ENCODE measurements around the gene DLGAP1. TPM values are rescaled to one million over a fixed set of nuclear protein-coding genes. Genes with fewer than 3 reads are reported as not detected.

Gene DLGAP1
- total RNA-seq, 1 donor from 2014 or later: 13.6 TPM

DNA sequence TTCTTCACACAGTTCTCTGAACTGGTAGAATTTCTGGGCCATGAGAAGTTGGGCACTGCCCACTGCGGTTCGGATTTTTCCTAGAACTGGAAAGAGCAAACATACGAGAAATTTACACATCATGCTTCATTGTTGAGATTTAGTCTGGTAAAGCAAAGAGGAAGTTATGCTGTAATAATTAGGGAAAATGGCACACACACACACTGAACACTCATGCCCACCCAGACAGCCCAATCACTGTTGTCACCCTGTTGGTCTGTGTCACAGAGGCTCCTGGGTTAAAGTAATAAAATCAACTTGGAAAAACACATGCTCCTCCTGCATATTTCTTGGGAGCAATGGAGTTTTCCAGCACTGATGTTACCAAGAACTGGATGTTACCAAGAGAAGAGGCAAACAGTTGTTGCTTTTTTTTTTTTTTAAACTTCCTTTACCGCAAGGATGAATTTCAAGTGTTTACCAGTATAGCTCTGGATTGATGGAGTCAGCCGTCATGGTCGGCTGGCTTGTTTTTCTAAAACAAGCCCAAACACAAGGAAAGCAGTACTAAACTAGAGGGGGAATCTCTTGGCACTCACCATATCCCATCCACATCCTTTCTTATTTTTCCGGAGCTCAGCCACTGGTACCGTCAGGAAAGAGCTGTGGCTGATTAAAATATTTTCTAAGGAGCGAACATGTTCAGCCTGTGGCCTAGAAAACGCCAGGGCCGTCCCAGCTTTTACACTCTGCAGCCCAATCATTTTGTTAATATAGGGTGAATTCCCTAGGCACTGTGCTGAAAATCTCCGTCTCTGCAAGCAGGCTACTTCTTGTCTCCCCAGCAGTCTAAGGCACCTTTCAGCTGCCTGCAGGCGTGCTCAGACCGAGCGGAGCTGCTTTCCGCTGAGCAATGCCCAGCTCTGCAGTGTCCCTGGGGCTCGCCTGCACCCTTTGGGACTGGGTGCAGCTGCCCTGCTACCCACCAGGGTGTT lies 946.2 kb downstream of the DLGAP1 start:
- H3K36me3 Mint-ChIP-seq (ENCODE audit: unreplicated experiment): no peaks in the 10 kb centered on the region
- H3K4me1 Mint-ChIP-seq (ENCODE audit: low read depth, unreplicated experiment): peaks cover 15% of the 10 kb centered on the region
- no peak overlapping the region for H3K4me3 Mint-ChIP-seq (ENCODE audit: unreplicated experiment)
- DNase-seq: peak; percentile 31
- H3K27ac Mint-ChIP-seq (ENCODE audit: unreplicated experiment): peak overlapping the region; percentile 59
- TF ChIP-seq, protein P1, sequence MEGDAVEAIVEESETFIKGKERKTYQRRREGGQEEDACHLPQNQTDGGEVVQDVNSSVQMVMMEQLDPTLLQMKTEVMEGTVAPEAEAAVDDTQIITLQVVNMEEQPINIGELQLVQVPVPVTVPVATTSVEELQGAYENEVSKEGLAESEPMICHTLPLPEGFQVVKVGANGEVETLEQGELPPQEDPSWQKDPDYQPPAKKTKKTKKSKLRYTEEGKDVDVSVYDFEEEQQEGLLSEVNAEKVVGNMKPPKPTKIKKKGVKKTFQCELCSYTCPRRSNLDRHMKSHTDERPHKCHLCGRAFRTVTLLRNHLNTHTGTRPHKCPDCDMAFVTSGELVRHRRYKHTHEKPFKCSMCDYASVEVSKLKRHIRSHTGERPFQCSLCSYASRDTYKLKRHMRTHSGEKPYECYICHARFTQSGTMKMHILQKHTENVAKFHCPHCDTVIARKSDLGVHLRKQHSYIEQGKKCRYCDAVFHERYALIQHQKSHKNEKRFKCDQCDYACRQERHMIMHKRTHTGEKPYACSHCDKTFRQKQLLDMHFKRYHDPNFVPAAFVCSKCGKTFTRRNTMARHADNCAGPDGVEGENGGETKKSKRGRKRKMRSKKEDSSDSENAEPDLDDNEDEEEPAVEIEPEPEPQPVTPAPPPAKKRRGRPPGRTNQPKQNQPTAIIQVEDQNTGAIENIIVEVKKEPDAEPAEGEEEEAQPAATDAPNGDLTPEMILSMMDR (IDR thresholded peaks at IDR 0.05; ENCODE audit: partially characterized antibody, unreplicated experiment): no peak
- peaks cover 6% of the 10 kb centered on the region for H3K9me3 Mint-ChIP-seq (ENCODE audit: unreplicated experiment)
- no peaks in the 10 kb centered on the region for H3K27me3 Mint-ChIP-seq (ENCODE audit: unreplicated experiment)

DNA sequence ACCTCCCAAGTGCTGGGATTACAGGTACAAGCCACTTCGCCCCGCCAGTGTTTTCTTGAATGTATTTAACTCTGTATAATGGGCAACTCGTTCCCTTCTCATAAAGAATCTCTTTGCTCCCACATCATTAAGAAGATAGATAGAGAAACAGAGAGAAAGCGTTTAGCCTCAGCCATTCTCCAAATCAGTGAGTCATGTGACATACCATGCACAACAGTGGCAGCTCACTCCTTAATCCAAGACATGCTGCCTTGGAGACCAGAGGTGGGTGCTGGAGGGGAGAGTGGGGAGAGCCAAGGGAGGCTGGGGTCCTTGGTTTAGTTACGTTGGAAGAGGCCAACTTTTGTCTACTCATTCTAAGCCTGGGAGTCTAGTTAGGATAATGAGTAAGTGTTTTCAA lies 950.5 kb downstream of the DLGAP1 start:
- TF ChIP-seq, protein P1 (IDR thresholded peaks at IDR 0.05; ENCODE audit: partially characterized antibody, unreplicated experiment): no peak
- DNase-seq: no peak
- H3K9me3 Mint-ChIP-seq (ENCODE audit: unreplicated experiment): peaks cover 2% of the 10 kb centered on the region
- no peaks in the 10 kb centered on the region for H3K27me3 Mint-ChIP-seq (ENCODE audit: unreplicated experiment)
- H3K27ac Mint-ChIP-seq (ENCODE audit: unreplicated experiment): no peak overlapping the region
- no peak overlapping the region for H3K4me3 Mint-ChIP-seq (ENCODE audit: unreplicated experiment)
- H3K36me3 Mint-ChIP-seq (ENCODE audit: unreplicated experiment): no peaks in the 10 kb centered on the region
- H3K4me1 Mint-ChIP-seq (ENCODE audit: low read depth, unreplicated experiment): peaks cover 15% of the 10 kb centered on the region

DNA sequence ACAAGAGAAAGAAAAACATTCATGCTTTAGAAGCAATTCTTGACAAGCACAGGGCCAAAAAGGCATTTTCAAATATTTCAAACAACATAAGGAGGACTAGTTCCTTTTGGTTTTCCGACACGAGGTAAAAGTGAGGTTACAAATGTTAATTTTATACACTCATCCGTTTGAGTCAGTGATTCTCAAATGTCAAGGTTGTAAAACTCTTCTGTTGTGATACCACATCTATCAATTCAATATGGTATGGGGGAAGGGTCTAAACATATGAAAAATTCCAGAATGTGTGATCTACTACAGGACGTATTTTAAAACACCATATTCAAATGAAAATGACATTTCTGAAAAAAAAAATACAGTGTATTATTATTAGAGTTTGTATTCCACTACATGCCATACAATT lies 952.5 kb downstream of the DLGAP1 start:
- no peak overlapping the region for H3K4me3 Mint-ChIP-seq (ENCODE audit: unreplicated experiment)
- H3K36me3 Mint-ChIP-seq (ENCODE audit: unreplicated experiment): no peaks in the 10 kb centered on the region
- TF ChIP-seq, protein P1 (IDR thresholded peaks at IDR 0.05; ENCODE audit: partially characterized antibody, unreplicated experiment): no peak
- peaks cover 4% of the 10 kb centered on the region for H3K9me3 Mint-ChIP-seq (ENCODE audit: unreplicated experiment)
- DNase-seq: no peak
- no peak overlapping the region for H3K27ac Mint-ChIP-seq (ENCODE audit: unreplicated experiment)
- H3K27me3 Mint-ChIP-seq (ENCODE audit: unreplicated experiment): no peaks in the 10 kb centered on the region
- peaks cover 11% of the 10 kb centered on the region for H3K4me1 Mint-ChIP-seq (ENCODE audit: low read depth, unreplicated experiment)

DNA sequence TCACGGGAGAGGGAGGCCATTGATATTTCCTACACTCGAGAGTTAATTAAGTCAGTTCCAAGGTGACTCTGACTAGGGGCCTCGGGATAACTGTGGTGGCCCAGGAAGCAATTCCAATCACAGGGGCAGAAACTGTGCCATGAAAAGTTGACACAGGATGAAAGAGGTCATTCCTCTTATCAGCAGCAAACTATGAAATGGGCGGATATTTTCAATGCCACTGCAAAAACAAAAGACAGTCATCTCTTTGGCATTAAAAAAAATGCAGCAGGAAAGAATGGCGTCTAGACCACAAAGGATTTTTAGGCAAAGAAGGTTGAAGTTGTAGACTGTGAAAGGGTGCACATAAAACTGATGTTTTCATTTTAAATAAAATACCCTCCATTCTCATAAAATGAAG lies 955.1 kb downstream of the DLGAP1 start:
- Mint-ChIP-seq H3K36me3 (ENCODE audit: unreplicated experiment) (no peaks in the 10 kb centered on the region), H3K27me3 (ENCODE audit: unreplicated experiment) (no peaks in the 10 kb centered on the region), H3K9me3 (ENCODE audit: unreplicated experiment) (peaks cover 3% of the 10 kb centered on the region), H3K27ac (ENCODE audit: unreplicated experiment) (no peak overlapping the region), H3K4me1 (ENCODE audit: low read depth, unreplicated experiment) (peaks cover 11% of the 10 kb centered on the region), H3K4me3 (ENCODE audit: unreplicated experiment) (no peak overlapping the region)
- no peak for DNase-seq
- TF ChIP-seq, protein P1 (IDR thresholded peaks at IDR 0.05; ENCODE audit: partially characterized antibody, unreplicated experiment): no peak

DNA sequence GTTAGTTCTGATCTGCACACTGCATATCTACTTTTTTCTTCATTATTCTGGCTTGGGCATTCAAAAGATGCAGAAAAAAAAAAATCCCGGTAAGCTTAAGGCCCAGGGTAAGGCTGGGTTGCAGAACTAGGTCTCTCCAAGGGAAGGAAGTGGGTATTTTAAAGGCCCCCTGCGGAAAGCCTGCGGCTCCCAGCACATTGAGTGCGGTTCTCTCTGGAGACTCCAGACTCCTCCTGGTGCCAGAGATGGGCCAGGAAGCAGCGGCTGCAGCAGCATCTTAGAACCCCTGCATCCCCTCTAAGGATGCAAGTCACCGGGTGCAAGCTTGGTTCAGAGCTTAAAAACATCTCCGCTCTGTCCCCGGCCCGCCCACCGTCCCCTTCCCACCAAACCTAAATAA lies 955.6 kb downstream of the DLGAP1 start:
- TF ChIP-seq, protein P1 (IDR thresholded peaks at IDR 0.05; ENCODE audit: partially characterized antibody, unreplicated experiment): no peak
- peak; percentile 32 for DNase-seq
- peaks cover 2% of the 10 kb centered on the region for H3K9me3 Mint-ChIP-seq (ENCODE audit: unreplicated experiment)
- peaks cover 11% of the 10 kb centered on the region for H3K4me1 Mint-ChIP-seq (ENCODE audit: low read depth, unreplicated experiment)
- peak overlapping the region; percentile 87 for H3K4me3 Mint-ChIP-seq (ENCODE audit: unreplicated experiment)
- no peaks in the 10 kb centered on the region for H3K36me3 Mint-ChIP-seq (ENCODE audit: unreplicated experiment)
- H3K27me3 Mint-ChIP-seq (ENCODE audit: unreplicated experiment): no peaks in the 10 kb centered on the region
- H3K27ac Mint-ChIP-seq (ENCODE audit: unreplicated experiment): peak overlapping the region; percentile 75
